PFSK-1 (cell line): ENCODE results near the gene CACNG1.

Experiments used
- FOXP2 ChIP-seq: optimal IDR thresholded peaks from 2 replicates; pipeline ENCODE3; 2011; ENCODE audit warnings: borderline replicate concordance, control low read depth, inconsistent platforms; ENCODE audit not compliant: insufficient read depth; ENCODE audit errors: extremely low read length, extremely low read depth
- POLR2AphosphoS5 ChIP-seq: IDR thresholded peaks from 2 replicates; pipeline ENCODE4 v1.6.1; 2012; ENCODE audit warnings: low read depth, mild to moderate bottlenecking, control low read depth, low read length, moderate library complexity
- REST ChIP-seq, 2 experiments: IDR thresholded peaks; 2 replicates each; pipeline versions ENCODE4 v1.6.1 to v1.8.0; 2011 to 2012; ENCODE audit warnings: low read depth in 2 of 2, low read length in 2 of 2, control low read depth in 1 of 2, inconsistent platforms in 1 of 2, mild to moderate bottlenecking in 1 of 2, moderate library complexity in 1 of 2; ENCODE audit not compliant: insufficient read depth in 1 of 2
- SIN3A ChIP-seq: IDR thresholded peaks from 2 replicates; pipeline ENCODE4 v1.6.1; 2012; ENCODE audit warnings: mild to moderate bottlenecking, low read length, moderate library complexity, borderline replicate concordance; ENCODE audit not compliant: insufficient read depth
- TAF1 ChIP-seq: IDR thresholded peaks from 2 replicates; pipeline ENCODE4 v1.6.1; 2012; ENCODE audit warnings: low read length, control low read depth, borderline replicate concordance; ENCODE audit not compliant: insufficient read depth

Gene CACNG1

GRCh38 chr17:67071595-67071994, 27.2 kb downstream of the CACNG1 start:
- TF ChIP-seq FOXP2 (no peak), TAF1 (no peak), POLR2AphosphoS5 (no peak), SIN3A (no peak), REST (IDR thresholded peaks at IDR 0.05; ENCODE audit: insufficient read depth in 1 of 2, low read depth in 2 of 2, low read length in 2 of 2) (no peak)

- TF ChIP-seq SIN3A (no peak), TAF1 (no peak), POLR2AphosphoS5 (no peak), FOXP2 (no peak), REST (IDR thresholded peaks at IDR 0.05; ENCODE audit: insufficient read depth in 1 of 2, low read depth in 2 of 2, low read length in 2 of 2) (no peak)
Observed at GRCh38 chr17:67072885-67073284, 28.5 kb downstream of the CACNG1 start.

GRCh38 chr17:67074781-67075180, 30.4 kb downstream of the CACNG1 start:
- no peak for TF ChIP-seq TAF1
- TF ChIP-seq POLR2AphosphoS5 = no peak
- no peak for TF ChIP-seq REST (IDR thresholded peaks at IDR 0.05; ENCODE audit: insufficient read depth in 1 of 2, low read depth in 2 of 2, low read length in 2 of 2)
- no peak for TF ChIP-seq SIN3A
- TF ChIP-seq FOXP2 = no peak

GRCh38 chr17:67076290-67076689, 31.9 kb downstream of the CACNG1 start:
- TF ChIP-seq REST (IDR thresholded peaks at IDR 0.05; ENCODE audit: insufficient read depth in 1 of 2, low read depth in 2 of 2, low read length in 2 of 2) (no peak), TAF1 (no peak), POLR2AphosphoS5 (no peak), FOXP2 (no peak), SIN3A (no peak)

GRCh38 chr17:67078292-67078691, 33.9 kb downstream of the CACNG1 start:
- no peak for TF ChIP-seq REST (IDR thresholded peaks at IDR 0.05; ENCODE audit: insufficient read depth in 1 of 2, low read depth in 2 of 2, low read length in 2 of 2)
- no peak for TF ChIP-seq SIN3A
- no peak for TF ChIP-seq TAF1
